GF-D8 (cell line): ENCODE data around the gene KANSL1.
"Not testable (repeated sequence)": the region's sequence is repeated elsewhere in the genome, so short reads cannot be mapped to it uniquely, and the experiment has no call there.

Experiments
- DNase-seq: peaks from one replicate; lab custom pipeline; 2025; lab: John Stamatoyannopoulos, UW

Gene KANSL1

DNA sequence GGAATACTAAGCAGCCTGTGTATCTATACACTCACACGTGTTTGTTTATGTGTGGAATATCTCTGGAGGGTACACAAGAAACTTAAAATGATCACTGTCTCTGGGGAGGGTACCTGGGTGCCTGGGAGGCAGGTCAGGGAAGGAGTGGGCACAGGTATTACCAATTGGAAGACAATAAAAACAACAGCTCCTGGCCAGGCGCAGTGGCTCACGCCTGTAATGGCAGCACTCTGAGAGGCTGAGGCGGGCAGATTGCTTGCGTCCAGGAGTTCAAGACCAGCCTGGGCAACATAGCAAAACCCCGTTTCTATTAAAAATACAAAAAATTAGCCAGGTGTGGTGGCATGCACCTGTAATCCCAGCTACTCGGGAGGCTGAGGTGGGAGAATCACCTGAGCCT is 169.9 kb downstream of the KANSL1 start:
- not testable (repeated sequence) for DNase-seq

DNA sequence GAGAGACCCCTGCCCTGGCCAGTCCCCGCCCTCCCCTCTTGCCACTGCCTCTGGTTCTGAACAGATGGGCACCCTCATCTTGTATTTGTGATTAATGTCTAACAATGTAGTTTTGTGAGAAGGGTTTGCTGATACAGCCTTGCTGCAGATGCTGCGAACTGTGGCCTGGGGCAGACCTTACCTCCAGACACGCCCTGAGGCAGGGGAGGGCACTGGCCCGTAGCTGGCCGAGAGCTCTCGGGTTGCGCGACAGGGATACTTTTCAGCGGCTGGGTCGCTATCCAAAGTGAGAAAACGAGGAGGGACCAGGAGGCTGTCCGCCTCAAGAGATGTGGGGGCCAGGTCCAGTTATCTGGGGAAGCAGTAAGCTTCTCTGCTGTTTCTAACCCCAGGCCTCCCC is 172.2 kb downstream of the KANSL1 start:
- DNase-seq, result no peak

DNA sequence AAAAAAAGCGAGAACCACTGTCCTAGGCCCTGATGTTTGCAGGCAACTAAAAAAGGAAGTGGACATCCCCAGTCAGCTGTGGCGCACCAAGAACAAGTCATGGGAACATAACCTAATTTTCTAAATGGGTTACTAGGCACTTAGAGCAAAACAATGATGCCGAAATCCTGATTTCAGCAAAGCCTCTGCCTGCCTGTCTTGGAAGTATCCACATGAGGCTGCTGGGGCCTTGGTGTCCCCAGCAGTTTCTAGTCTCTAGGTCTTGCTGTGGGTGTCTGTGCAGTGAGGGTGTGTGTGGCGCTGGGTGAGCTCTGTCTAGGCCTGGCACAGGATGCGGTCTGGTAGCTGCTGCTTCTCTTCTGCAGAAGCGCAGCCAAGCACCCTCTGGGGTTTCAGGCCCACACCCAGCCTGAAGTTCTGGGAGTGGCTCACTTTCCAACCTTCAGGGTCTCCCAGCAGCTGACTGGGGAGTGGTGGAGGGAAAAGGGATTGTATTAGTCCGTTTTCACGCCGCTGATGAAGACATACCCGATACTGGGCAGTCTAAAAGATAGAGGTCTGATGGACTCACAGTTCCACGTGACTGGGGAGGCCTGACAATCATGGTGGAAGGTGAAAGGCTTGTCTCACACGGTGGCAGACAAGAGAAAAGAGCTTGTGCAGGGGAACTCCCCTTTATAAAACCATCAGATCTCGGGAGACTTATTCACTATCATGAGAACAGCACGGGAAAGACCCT is 173.0 kb downstream of the KANSL1 start:
- DNase-seq, result no peak

DNA sequence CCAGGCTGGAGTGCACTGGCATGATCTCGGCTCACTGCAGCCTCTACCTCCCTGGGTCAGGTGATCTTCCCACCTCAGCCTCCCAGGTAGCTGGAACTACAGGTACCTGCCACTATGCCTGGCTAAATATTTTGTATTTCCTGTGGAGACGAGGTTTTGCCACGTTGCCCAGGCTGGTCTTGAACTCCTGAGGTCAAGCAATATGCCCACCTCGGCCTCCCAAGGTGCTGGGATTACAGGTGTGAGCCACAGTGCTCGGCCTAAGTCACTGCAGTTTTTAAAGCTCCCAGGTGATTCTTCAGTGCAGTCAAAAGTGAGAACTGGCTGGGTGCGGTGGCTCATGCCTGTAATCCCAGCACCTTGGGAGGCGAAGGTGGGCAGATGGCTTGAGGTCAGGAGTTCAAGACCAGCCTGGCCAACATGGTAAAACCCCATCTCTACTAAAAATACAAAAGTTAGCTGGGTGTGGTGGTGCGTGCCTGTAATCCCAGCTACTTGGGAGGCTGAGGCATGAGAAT is 173.8 kb downstream of the KANSL1 start:
- not testable (repeated sequence) for DNase-seq

DNA sequence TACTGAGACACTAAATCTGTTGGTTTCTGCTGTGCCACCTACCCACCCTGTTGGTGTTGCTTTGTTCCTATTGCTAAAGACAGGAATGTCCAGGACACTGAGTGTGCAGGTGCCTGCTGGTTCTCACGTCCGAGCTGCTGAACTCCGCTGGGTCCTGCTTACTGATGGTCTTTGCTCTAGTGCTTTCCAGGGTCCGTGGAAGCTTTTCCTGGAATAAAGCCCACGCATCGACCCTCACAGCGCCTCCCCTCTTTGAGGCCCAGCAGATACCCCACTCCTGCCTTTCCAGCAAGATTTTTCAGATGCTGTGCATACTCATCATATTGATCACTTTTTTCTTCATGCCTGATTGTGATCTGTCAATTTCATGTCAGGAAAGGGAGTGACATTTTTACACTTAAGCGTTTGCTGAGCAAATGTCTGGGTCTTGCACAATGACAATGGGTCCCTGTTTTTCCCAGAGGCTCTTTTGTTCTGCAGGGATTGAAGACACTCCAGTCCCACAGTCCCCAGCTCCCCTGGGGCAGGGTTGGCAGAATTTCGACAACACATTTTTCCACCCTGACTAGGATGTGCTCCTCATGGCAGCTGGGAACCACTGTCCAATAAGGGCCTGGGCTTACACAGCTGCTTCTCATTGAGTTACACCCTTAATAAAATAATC is 179.6 kb downstream of the KANSL1 start:
- DNase-seq, result no peak

DNA sequence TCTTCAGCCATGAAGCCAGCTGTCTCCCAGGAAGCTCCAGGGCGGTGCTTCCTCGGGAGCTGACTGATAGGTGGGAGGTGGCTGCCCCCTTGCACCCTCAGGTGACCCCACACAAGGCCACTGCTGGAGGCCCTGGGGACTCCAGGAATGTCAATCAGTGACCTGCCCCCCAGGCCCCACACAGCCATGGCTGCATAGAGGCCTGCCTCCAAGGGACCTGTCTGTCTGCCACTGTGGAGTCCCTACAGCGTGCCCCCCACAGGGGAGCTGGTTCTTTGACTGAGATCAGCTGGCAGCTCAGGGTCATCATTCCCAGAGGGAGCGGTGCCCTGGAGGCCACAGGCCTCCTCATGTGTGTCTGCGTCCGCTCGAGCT is 180.1 kb downstream of the KANSL1 start:
- DNase-seq, result no peak

DNA sequence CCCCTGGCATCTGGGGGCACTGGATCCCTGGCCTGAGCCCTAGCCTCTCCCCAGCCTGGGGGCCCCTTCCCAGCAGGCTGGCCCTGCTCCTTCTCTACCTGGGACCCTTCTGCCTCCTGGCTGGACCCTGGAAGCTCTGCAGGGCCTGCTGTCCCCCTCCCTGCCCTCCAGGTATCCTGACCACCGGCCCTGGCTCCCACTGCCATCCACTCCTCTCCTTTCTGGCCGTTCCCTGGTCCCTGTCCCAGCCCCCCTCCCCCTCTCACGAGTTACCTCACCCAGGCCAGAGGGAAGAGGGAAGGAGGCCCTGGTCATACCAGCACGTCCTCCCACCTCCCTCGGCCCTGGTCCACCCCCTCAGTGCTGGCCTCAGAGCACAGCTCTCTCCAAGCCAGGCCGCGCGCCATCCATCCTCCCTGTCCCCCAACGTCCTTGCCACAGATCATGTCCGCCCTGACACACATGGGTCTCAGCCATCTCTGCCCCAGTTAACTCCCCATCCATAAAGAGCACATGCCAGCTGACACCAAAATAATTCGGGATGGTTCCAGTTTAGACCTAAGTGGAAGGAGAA is 180.6 kb downstream of the KANSL1 start:
- no peak for DNase-seq

DNA sequence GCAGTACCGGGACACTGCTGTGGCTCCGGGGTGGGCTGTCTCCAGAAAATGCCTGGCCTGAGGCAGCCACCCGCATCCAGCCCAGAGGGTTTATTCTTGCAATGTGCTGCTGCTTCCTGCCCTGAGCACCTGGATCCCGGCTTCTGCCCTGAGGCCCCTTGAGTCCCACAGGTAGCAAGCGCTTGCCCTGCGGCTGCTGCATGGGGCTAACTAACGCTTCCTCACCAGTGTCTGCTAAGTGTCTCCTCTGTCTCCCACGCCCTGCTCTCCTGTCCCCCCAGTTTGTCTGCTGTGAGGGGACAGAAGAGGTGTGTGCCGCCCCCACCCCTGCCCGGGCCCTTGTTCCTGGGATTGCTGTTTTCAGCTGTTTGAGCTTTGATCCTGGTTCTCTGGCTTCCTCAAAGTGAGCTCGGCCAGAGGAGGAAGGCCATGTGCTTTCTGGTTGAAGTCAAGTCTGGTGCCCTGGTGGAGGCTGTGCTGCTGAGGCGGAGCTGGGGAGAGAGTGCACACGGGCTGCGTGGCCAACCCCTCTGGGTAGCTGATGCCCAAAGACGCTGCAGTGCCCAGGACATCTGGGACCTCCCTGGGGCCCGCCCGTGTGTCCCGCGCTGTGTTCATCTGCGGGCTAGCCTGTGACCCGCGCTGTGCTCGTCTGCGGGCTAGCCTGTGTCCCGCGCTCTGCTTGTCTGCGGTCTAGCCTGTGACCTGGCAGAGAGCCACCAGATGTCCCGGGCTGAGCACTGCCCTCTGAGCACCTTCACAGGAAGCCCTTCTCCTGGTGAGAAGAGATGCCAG is 181.3 kb downstream of the KANSL1 start:
- DNase-seq, result no peak

DNA sequence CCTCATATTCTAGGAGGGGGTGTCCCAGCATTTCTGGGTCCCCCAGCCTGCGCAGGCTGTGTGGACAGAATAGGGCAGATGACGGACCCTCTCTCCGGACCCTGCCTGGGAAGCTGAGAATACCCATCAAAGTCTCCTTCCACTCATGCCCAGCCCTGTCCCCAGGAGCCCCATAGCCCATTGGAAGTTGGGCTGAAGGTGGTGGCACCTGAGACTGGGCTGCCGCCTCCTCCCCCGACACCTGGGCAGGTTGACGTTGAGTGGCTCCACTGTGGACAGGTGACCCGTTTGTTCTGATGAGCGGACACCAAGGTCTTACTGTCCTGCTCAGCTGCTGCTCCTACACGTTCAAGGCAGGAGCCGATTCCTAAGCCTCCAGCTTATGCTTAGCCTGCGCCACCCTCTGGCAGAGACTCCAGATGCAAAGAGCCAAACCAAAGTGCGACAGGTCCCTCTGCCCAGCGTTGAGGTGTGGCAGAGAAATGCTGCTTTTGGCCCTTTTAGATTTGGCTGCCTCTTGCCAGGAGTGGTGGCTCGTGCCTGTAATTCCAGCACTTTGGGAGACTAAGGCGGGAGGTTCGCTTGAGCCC is 182.5 kb downstream of the KANSL1 start:
- no peak for DNase-seq

DNA sequence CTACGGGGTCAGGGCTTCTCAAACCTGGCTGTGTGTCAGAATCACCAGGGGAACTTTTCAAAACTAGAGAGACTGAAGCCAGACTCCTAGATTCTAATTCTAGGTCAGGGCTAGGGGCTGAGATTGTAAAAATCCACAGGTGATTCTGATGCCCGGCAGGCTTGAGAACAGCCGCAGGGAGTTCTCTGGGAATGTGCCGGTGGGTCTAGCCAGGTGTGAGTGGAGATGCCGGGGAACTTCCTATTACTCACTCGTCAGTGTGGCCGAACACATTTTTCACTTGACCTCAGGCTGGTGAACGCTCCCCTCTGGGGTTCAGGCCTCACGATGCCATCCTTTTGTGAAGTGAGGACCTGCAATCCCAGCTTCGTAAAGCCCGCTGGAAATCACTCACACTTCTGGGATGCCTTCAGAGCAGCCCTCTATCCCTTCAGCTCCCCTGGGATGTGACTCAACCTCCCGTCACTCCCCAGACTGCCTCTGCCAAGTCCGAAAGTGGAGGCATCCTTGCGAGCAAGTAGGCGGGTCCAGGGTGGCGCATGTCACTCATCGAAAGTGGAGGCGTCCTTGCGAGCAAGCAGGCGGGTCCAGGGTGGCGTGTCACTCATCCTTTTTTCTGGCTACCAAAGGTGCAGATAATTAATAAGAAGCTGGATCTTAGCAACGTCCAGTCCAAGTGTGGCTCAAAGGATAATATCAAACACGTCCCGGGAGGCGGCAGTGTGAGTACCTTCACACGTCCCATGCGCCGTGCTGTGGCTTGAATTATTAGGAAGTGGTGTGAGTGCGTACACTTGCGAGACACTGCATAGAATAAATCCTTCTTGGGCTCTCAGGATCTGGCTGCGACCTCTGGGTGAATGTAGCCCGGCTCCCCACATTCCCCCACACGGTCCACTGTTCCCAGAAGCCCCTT is 183.3 kb downstream of the KANSL1 start:
- DNase-seq, result no peak

DNA sequence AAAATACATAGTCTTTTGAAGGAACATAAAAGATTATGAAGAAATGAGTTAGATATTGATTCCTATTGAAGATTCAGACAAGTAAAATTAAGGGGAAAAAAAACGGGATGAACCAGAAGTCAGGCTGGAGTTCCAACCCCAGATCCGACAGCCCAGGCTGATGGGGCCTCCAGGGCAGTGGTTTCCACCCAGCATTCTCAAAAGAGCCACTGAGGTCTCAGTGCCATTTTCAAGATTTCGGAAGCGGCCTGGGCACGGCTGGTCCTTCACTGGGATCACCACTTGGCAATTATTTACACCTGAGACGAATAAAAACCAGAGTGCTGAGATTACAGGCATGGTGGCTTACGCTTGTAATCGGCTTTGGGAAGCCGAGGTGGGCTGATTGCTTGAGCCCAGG is 184.6 kb downstream of the KANSL1 start:
- no peak for DNase-seq

DNA sequence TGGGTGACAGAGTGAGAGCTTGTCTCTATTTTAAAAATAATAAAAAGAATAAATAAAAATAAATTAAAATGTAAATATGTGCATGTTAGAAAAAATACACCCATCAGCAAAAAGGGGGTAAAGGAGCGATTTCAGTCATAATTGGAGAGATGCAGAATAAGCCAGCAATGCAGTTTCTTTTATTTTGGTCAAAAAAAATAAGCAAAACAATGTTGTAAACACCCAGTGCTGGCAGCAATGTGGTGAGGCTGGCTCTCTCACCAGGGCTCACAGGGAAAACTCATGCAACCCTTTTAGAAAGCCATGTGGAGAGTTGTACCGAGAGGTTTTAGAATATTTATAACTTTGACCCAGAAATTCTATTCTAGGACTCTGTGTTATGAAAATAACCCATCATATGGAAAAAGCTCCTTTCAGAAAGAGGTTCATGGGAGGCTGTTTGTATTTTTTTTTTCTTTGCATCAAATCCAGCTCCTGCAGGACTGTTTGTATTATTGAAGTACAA is 185.7 kb downstream of the KANSL1 start:
- no peak for DNase-seq

DNA sequence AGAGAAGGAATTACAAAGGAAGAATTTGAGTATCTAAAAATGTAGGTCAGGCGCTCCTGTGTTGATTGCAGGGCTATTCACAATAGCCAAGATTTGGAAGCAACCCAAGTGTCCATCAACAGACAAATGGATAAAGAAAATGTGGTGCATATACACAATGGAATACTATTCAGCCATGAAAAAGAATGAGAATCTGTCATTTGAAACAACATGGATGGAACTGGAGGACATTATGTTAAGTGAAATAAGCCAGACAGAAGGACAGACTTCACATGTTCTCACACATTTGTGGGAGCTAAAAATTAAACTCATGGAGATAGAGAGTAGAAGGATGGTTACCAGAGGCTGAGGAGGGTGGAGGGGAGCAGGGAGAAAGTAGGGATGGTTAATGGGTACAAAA is 187.1 kb downstream of the KANSL1 start:
- not testable (repeated sequence) for DNase-seq

DNA sequence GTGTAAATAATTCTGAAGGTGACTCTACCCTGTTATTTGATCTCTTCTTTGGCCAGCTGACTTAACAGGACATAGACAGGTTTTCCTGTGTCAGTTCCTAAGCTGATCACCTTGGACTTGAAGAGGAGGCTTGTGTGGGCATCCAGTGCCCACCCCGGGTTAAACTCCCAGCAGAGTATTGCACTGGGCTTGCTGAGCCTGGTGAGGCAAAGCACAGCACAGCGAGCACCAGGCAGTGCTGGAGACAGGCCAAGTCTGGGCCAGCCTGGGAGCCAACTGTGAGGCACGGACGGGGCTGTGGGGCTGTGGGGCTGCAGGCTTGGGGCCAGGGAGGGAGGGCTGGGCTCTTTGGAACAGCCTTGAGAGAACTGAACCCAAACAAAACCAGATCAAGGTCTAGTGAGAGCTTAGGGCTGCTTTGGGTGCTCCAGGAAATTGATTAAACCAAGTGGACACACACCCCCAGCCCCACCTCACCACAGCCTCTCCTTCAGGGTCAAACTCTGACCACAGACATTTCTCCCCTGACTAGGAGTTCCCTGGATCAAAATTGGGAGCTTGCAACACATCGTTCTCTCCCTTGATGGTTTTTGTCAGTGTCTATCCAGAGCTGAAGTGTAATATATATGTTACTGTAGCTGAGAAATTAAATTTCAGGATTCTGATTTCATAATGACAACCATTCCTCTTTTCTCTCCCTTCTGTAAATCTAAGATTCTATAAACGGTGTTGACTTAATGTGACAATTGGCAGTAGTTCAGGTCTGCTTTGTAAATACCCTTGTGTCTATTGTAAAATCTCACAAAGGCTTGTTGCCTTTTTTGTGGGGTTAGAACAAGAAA is 189.1 kb downstream of the KANSL1 start:
- no peak for DNase-seq

DNA sequence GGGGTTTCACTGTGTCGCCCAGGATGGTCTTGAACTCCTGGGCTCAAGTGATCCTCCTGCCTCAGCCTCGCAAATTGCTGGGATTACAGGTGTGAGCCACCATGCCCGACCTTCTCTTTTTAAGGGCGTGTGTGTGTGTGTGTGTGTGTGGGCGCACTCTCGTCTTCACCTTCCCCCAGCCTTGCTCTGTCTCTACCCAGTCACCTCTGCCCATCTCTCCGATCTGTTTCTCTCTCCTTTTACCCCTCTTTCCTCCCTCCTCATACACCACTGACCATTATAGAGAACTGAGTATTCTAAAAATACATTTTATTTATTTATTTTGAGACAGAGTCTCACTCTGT is 190.3 kb downstream of the KANSL1 start:
- no peak for DNase-seq

DNA sequence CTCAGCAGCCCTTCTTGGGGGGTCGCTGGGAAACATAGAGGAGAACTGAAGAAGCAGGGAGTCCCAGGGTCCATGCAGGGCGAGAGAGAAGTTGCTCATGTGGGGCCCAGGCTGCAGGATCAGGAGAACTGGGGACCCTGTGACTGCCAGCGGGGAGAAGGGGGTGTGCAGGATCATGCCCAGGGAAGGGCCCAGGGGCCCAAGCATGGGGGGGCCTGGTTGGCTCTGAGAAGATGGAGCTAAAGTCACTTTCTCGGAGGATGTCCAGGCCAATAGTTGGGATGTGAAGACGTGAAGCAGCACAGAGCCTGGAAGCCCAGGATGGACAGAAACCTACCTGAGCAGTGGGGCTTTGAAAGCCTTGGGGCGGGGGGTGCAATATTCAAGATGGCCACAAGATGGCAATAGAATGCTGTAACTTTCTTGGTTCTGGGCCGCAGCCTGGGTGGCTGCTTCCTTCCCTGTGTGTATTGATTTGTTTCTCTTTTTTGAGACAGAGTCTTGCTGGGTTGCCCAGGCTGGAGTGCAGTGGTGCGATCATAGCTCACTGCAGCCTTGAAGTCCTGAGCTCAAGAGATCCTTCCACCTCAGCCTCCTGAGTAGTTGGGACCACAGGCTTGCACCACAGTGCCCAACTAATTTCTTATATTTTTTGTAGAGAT is 190.8 kb downstream of the KANSL1 start:
- DNase-seq, result no peak

DNA sequence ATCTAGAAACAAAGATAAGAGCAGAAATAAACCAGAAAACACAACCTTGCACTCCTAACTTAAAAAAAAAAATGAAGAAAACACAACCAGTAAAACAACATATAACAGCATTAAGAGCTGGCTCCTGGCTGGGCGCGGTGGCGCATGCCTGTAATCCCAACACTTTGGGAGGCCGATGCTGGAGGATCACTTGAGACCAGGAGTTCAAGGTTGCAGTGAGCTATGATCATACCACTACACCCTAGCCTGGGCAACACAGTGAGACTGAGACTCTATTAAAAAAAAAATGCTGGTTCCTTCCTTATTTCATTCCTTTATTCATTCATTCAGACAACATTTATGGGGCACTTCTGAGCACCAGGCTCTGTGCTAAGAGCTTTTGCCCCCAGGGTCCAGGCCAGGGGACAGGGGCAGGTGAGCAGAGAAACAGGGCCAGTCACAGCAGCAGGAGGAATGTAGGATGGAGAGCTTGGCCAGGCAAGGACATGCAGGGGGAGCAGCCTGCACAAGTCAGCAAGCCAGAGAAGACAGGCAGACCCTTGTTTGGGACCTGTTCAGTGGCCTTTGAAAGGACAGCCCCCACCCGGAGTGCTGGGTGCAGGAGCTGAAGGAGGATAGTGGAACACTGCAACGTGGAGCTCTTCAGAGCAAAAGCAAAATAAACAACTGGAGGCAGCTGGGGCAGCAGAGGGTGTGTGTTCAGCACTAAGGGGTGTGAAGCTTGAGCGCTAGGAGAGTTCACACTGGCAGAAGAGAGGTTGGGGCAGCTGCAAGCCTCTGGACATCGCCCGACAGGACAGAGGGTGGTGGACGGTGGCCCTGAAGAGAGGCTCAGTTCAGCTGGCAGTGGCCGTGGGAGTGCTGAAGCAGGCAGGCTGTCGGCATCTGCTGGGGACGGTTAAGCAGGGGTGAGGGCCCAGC is 191.6 kb downstream of the KANSL1 start:
- DNase-seq, result no peak

DNA sequence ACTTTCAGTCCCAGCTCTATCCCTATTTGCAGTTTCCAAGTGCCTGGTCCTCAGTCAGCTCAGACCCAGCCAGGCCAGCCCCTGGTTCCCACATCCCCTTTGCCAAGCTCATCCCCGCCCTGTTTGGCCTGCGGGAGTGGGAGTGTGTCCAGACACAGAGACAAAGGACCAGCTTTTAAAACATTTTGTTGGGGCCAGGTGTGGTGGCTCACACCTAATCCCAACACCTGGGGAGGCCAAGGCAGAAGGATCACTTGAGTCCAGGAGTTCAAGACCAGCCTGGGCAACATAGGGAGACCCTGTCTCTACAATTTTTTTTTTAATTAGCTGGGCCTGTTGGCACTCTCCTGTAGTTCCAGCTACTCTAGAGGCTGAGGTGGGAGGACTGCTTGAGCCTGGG is 192.5 kb downstream of the KANSL1 start:
- no peak for DNase-seq
